WI38 (cell line): ENCODE measurements around the gene TDRD9.

Experiments
- H3K4me3 ChIP-seq: 2 replicates; pipeline ENCODE4 v1.5.1; 2011; ENCODE audit warnings: low read depth, mild to moderate bottlenecking, control low read depth, low read length
- CTCF ChIP-seq: IDR thresholded peaks from 2 replicates; pipeline ENCODE4 v1.5.1; 2012; ENCODE audit warnings: low read depth, mild to moderate bottlenecking, control low read depth, low read length

The TDRD9 gene

GRCh38 chr14:104075530-104076151 lies 147.4 kb downstream of the TDRD9 start:
- TF ChIP-seq CTCF, result no peak; the same call in 1 of the 2 replicates
- no peak overlapping the region for H3K4me3 ChIP-seq

- no peak for TF ChIP-seq CTCF
- H3K4me3 ChIP-seq, result no peak overlapping the region
Observed at GRCh38 chr14:104076743-104077142, 148.5 kb downstream of the TDRD9 start.

- peak; percentile 100 for TF ChIP-seq CTCF
- H3K4me3 ChIP-seq, result no peak overlapping the region
Observed at GRCh38 chr14:104078031-104078455, 149.8 kb downstream of the TDRD9 start.

- no peak overlapping the region for H3K4me3 ChIP-seq
- no peak for TF ChIP-seq CTCF
Observed at GRCh38 chr14:104080376-104081260, 152.4 kb downstream of the TDRD9 start.

GRCh38 chr14:104081261-104081835 lies 153.1 kb downstream of the TDRD9 start:
- TF ChIP-seq CTCF, result no peak

GRCh38 chr14:104081951-104082464 lies 153.8 kb downstream of the TDRD9 start:
- H3K4me3 ChIP-seq, result no peak overlapping the region
- no peak for TF ChIP-seq CTCF

More at GRCh38 chr14:104081261-104081835, 153.1 kb downstream of the TDRD9 start:
- no peak overlapping the region for H3K4me3 ChIP-seq
